D721Med (cell line): ENCODE data around the gene NRDE2.

ENCODE experiments used
- DNase-seq: peaks from one replicate; pipeline ENCODE4 v3.0.0; 2011; ENCODE audit warnings: low spot score; ENCODE audit not compliant: insufficient read length
- FAIRE-seq: peaks from 2 replicates; lab custom pipeline; 2011; peaks lifted over from hg19 to GRCh38; lab: Jason Lieb, UNC
- TF ChIP-seq, protein P1 (sequence below): IDR thresholded peaks from 2 replicates; pipeline ENCODE4 v1.5.1; 2012; ENCODE audit warnings: mild to moderate bottlenecking, control low read depth; ENCODE audit not compliant: insufficient read depth; ENCODE audit errors: missing control alignments

Gene NRDE2

DNA sequence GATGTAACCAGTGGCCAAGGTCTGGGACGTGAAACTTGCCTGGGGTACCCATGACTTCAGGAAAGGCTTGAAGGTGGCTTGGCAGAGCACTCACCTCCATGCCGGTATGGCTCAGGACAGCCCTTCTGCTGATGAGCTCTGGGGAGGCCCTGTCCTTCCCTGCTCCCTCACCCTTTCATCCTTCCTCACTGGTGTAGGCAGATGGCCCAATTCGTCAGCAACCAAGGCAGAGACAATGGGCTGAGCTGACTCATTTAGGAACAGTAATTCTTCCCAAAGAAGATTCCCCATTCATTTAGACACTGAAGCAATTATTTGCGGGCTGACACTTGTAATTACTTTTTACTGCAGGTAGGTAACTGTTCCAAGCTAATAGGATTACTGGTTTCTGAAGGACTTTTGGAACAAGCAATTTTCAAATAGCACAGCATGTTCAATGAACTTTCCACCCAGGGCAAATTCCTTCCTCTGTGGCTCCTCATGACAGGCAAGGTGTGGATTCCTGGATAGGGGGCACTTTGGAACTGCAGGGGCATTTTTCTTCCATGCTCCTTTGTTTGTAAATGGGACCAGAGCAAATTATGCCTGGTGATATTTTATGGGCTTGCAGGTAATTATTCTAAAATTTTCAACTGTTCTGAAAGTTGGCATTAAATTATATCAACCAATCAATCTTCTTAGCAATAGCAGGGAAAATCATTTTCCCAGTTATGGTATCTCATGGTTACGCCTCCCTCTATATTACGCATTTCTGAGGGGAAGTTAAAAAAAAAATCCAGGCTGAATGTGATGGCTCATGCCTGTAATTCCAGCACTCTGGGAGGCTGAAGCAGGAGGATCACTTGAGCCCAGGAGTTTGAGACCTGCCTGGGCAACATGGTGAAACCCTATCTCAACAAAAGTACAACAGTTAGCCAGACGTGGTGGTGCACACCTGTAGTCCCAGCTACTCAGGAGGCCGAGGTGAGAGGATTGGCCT is 24.1 kb upstream of the NRDE2 start:
- no peak for DNase-seq
- TF ChIP-seq, protein P1, sequence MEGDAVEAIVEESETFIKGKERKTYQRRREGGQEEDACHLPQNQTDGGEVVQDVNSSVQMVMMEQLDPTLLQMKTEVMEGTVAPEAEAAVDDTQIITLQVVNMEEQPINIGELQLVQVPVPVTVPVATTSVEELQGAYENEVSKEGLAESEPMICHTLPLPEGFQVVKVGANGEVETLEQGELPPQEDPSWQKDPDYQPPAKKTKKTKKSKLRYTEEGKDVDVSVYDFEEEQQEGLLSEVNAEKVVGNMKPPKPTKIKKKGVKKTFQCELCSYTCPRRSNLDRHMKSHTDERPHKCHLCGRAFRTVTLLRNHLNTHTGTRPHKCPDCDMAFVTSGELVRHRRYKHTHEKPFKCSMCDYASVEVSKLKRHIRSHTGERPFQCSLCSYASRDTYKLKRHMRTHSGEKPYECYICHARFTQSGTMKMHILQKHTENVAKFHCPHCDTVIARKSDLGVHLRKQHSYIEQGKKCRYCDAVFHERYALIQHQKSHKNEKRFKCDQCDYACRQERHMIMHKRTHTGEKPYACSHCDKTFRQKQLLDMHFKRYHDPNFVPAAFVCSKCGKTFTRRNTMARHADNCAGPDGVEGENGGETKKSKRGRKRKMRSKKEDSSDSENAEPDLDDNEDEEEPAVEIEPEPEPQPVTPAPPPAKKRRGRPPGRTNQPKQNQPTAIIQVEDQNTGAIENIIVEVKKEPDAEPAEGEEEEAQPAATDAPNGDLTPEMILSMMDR, result no peak
- no peak for FAIRE-seq

DNA sequence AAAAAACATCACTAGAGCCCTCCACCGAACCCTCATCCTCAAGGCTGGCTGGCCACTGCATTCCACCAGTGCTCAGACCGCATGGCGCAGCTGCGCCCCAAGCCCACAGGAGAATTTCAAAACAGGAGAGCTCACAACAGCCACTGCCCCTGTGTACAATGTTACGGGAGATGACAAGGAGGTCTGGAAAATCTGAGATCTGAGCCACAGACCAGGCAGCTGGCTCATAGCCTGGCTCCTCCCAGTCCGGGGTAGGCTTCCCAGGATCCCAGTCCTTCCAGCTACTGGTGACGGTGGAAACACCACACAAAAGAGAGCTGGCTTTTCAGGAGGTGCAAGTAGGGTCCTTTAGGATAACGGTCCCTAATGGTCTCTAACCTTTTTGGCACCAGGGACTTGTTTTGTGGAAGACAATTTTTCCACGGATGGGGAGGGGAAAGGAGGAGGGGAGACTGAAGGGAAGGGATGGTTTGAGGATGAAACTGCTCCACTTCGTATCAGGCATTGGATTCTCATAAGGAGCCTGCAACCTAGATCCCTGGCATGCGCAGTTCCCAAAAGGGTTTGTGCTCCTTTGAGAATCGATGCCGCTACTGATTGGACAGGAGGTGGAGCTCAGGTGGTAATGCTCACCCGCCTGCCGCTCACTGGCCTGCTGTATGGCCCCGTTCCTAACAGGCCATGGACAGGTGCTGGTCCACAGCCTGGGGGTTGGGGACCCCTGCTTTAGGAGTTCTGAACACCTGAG is 23.0 kb upstream of the NRDE2 start:
- FAIRE-seq, result no peak
- DNase-seq, result no peak

DNA sequence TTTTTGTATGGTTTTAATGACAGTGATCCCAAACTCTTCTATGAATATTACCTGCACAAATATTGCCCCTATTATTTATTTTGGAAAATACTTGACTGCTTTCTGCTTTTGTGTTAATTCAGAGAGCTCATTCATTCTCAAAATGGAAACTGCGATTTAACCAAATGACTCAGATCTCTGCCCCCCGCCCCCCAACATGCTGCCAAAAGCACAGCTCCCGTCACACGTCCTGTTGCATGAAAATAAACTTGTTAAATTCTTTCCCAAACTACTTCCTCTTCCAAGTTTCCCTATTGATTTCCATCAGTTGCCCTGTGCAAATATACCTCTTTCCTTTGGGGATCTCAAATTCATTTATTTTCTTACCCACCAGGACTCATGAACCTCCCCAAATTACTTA is 18.0 kb upstream of the NRDE2 start:
- DNase-seq (no peak), FAIRE-seq (no peak)
- TF ChIP-seq, protein P1, result no peak

More for the DNA sequence above, 23.0 kb upstream of the NRDE2 start:
- TF ChIP-seq, protein P1, result no peak

DNA sequence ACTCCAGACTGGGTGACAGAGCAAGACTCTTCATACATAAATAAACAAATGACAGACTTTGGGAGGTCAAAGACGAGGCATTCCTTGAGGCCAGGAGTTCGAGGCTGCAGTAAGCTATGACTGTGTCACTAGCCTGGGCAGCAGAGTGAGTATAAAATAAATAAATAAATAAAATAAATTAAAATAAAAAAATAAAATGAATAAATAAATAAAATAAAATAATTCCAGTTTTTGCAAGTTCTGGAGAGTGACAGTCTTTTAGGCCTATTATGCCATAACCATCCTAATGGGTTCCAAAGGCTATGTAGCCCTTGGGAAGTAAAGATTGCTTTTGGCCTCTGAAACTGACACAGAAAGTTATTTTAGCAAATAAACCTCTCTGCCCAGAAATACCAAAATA is 16.5 kb upstream of the NRDE2 start:
- DNase-seq (no peak), FAIRE-seq (no peak)
- TF ChIP-seq, protein P1, result no peak

DNA sequence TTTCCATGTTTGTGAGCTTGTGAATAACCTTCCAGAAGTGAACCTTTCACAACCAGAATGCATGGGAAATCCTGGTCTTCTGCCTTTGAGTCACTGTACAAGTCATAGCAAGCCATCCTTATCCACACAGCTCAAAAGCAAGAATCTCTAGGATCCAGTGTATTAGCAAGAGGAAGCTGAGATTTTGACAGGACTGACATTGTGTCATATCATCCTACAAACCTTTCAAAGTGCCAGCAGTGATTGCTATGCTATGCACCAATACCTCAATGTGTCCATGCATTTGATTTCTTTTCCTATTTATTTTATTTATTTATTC is 13.5 kb upstream of the NRDE2 start:
- DNase-seq, result no peak
- no peak for FAIRE-seq
- TF ChIP-seq, protein P1, result no peak

DNA sequence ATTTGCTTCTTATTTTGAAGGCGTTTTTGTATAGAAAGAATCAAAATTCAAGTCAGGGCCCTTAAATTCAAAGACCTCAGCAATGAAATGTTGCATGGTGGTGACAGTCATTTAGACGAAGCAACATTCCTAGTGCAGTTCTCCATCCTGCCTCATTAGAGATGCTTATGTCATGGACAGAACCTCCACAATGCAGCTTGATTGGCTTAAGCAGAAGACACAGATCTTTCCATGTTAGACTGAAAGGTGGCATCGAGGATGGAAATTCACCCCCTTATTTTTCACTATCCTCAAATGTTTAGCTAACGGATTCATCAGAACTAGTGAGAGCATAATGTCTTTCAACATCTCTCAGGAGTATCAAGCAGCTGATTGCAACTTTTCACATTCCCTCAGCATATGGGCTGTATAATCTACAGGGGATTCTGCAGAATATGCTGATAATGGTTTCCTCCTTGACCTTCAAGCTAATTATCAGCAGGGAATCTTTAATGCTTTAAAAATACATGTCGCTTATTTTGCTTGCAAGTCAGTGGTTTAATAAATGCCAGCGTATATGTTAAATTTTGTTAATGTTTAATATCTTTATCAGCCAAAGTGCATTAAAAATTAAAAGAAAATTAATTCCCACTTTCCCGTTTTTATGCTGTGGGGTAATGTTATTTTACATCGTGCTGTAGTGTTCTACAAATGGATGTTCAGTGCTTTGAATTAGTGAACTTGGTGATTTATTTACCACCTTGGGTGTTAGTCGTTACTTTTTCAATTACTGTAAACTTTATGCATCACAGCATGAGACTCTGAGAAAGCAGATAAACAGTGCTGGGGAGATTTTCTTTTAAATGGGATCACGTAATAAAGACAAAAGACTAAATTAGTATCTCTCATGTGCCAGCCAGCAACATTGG is 12.8 kb upstream of the NRDE2 start:
- TF ChIP-seq, protein P1, result no peak
- no peak for DNase-seq
- FAIRE-seq, result no peak
